COR-L47 (cell line): ENCODE results near the gene ARFGAP2.

Source experiments
- DNase-seq: peaks from one replicate; lab custom pipeline; 2025; lab: John Stamatoyannopoulos, UW

The ARFGAP2 gene

DNA sequence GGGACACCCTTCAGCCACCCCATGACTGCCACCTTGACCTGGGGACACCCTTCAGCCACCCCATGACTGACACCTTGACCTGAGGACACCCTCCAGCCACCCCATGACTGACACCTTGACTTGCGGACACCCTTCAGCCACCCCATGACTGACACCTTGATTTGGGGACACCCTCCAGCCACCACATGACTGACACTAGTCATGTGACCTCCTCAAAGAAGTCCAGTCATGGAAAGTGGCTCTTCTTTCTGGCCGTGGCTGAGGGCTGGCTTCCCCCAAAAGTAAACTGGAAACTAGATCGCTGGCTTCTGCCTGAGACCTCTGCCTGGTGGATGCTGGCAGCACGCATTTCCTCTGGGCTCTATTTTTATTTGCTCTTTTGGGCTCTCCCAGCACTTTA lies 28.4 kb downstream of the ARFGAP2 start:
- no peak for DNase-seq

DNA sequence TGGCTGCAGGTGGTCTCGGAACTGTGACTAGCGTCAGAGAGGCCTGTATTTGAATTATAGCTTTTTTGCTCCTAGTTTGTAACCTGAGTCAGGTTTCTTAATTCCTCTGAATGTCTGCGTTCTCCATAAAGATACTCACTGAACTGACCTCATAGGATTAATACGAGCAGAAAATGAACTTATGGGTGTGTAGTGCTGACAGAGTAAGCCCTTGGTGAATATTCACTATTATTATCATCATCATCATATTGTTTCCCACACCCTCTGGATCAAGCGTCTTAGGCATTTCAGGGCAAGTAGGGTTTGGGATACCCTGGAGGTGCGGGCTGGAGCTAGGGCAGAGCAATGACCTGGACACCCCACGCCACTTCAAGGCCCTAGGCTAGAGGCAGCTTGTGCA lies 29.0 kb downstream of the ARFGAP2 start:
- DNase-seq, result no peak

DNA sequence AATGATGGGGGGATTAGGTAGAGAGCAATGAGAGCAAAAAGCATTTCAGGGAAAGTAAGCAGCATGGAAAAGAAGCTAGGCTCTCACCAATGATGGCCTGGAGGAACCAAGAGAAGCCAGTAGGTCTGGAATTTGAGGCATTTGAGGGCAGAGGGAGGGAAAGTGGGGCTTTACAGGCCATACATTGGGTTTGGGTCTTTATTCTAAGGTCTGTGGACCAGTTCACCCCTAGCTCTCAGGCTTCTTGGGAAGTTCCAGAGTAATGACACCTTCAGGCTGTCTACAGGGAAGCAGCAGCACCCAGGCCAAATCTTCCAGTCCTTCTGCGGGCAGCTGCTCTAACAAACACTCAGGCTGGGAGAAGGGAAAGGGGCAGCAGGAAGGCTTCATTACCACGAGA lies 29.4 kb downstream of the ARFGAP2 start:
- no peak for DNase-seq

DNA sequence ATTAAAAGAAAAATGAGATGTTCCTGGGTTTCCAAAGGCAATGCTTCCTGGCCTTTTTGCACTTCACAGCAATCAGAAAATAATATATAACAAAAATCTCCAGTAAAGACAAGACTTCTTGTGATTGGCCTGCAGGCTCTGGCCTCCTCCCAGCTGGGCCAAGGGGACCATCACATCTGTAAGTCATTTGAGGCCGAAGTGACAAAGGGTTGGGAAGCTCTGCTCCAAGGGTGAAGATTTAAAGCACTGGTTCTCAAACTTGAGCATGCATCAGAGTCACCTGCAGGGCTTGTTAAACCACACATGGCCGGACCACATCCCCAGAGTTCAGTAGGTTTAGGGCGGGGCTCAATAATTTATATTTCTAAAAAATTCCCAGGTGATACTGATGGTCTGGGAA lies 32.1 kb downstream of the ARFGAP2 start:
- DNase-seq, result no peak

DNA sequence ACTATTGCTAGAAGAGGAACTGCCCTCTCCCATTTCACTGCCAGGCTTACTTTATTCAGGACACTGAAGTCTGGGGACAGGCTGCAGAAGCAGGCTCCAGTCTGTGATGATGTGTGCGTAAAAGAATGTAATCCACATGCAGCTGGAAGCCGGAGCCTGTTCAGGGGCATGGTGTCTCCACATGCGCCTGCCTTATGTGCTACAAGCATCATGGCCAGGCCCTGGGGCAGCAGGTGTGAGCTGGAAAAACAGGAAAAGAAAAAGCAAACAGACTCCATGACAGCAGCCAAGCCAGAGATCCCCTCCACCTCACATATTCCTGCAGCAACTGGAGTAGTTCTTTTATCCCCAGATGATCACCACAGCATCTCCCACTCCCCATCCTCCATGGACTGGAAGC lies 33.4 kb downstream of the ARFGAP2 start:
- no peak for DNase-seq

DNA sequence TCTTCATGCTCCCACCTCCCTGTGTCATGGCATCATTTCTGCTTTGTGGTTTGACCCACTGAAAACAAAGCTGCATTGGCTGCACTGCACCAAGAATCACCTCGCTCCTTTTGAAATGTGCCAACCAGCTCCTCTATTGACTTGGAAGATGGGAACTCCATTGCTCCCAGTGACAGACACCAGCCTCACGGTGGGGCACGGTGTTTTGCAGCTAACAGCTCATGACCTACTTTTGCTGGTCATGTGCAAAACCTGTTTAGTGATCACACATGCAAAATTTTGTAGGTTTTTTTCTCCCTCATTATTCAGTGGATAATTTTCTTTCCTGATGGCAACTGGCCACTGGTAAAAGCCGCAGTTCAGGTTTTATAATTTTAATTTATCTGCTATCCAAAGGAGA lies 36.8 kb downstream of the ARFGAP2 start:
- DNase-seq, result no peak

DNA sequence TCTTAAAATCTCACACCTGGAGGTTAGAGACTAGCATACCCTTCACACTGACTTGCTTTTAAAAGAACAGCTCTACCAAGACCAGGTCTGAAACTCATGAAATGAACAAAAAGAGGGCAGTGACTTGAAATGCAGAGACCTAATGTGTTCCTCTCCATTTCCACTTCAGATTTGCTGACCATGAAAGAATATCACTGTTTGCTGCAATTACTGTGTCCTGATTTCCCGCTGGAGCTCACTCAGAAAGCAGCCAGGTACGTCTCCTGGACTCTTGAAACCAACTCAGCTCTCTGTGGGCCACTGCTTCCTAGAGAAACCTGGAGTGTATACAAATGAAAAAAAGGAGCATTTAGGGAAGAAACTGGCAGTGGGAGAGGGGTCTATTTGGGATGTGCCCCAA lies 39.2 kb downstream of the ARFGAP2 start:
- no peak for DNase-seq

DNA sequence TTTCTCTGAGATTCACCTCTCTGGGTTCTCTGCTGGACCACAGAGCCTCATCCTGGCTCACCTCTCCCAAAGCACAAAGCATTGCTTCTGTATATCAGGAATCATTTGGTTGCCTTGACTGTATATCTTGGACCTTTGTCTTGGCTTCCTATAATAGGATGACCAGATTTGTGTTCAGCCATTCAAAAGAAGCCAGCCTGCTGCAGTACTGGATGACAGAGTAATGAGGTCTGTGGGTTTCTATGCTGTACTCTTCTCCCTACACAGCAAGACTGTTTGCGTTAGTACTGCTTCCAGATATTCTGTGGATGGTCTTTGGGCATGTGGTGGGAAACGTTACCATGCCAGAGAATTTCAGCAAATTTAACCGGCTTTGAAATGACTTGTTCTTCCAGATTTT lies 39.8 kb downstream of the ARFGAP2 start:
- DNase-seq, result no peak

DNA sequence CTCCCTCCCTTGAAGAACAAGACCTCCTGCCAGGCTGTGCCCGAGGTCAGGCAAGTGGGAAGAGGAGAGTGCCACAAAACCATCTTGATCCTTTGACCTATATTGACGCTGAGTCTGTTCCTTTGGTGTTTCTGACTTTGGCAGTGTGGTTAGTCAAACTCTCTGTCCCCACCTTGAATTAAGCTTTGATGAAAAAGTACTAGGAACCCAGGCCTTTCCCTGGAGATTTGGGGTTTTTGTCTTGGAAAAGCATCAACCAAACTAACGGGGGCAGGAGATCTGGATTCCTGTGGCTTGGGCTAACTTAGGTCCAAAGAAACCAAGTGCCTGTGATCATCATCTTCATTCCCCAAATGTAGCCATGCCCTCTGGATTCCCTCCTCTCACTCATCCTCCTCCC lies 40.4 kb downstream of the ARFGAP2 start:
- DNase-seq, result no peak

DNA sequence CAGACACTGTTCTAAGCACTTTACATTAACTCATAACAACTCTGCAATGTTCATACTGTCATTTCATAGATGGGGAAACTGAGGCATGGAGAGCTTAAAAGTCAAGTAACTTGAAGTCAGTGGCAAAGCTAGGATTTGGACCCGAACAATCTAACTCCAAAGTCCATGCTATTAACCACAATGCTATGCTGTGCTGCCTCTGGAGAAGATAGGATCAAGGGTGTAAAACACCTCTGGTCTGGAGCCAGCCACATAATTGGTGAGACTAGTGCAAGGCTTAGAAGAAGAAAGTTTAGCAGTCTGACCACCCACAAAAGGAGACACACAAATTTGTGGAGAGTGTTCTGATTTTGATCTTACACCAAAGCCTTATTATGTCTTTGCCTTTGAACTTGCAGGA lies 43.7 kb downstream of the ARFGAP2 start:
- no peak for DNase-seq

DNA sequence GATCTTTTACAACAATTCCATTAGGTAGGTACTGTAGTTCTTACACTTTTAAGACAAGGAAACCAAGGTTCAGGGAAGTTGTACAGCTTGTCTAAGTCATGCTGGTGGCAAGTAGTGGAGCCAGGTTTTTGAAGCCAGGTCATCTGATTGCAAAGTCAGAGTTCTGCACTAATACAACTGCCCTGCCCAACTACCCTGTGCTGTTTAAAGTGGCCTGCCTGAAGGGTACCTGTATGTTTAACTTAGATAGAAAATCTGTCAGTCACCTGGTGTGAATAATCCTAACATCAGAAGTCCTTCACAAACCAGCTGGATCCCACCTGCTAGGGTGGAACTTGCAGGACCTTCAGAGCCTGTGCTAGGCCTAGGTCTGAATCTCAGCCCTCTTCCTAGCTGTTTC lies 44.2 kb downstream of the ARFGAP2 start:
- no peak for DNase-seq

DNA sequence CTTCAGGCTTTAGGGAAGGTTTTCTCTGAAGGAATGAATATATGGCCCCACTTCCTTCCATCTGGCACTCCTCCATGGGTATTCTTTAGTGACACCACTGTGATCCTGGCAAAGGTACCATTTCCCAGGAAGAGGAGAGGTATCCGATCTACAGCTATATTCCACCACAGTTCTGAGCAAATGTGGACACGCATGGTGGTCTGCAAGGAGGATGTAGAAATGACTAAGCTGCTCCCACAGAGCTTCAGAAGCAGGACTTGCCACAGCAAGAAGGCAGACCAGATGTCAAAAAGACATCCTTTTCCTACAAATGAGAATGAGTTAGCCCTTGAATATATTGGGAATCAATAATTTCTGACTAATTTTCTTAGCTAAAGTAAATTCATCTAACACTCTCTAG lies 45.5 kb downstream of the ARFGAP2 start:
- DNase-seq, result no peak

DNA sequence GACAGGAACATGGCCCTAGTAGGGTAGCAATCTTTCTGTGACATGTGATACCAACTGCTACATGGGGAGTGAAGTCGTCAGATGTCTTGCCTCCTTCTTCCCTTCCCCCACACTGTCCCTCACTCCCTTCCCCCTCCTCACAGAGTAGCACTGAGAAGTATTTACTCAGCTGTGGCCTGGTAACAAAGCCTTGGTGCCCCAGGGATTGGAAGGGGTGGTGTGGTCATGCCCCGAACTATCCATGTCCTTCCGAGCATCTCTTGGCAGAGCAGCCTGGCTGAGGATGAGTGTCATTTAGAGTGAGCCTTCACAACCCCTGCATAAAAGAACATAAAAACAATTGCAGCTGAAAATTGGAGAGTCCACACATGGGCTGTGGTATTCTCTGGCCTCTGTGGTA lies 46.1 kb downstream of the ARFGAP2 start:
- no peak for DNase-seq

DNA sequence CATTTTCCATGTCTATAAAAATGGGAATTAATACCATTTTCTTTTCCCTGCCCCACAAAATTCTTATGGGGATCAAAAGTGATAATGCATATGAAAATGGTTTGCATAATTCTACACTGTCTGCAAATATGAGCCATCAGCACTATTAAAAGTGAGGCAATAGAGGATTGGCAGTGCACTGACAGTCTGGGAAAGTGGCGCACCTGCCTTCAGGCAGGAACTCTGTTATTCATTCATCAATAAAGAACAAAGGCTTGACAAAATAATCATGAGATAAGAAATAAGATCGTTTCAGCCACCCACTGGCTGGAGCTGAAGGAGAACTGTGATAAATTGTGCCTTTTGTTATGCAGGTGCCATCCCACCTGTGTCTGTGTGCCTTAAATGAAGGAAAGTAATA lies 49.5 kb downstream of the ARFGAP2 start:
- peak; percentile 31 for DNase-seq

DNA sequence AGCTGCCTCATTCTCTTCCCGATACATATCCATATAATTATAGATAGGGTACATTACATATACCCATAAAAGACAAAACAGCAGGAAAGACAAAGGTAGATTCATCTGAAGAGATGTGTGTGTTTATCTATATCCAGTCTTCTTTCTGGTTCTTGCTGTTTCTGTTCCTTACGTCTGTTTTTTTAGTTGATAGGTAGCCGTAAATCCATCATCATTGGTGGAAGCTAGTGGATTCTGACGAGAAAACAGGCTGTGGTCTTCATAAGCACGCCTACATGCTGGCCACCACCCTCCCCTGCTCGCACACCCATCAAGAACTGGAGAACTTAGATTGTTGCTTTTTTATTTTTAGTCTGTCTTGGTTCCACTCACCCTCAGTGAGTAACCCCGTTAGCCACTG lies 51.6 kb downstream of the ARFGAP2 start:
- no peak for DNase-seq

DNA sequence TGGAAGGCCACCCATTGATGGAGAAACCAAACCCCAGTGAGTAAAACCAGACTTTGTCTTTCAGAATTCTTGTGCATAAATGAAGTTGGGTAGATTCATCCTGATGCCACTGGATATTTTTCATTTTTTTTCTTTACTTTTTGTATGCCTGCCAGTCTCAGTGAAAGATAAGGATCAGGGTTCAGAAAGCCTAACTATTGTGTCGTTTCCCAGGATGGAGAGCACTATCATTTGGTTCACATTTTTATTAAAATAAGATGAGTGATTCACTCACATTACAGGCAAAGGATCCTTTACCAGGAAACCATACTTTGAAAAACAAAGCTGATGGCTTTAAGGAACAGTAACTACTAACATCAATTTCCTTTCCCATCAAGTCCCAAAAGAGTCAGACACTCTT lies 52.0 kb downstream of the ARFGAP2 start:
- DNase-seq, result no peak

DNA sequence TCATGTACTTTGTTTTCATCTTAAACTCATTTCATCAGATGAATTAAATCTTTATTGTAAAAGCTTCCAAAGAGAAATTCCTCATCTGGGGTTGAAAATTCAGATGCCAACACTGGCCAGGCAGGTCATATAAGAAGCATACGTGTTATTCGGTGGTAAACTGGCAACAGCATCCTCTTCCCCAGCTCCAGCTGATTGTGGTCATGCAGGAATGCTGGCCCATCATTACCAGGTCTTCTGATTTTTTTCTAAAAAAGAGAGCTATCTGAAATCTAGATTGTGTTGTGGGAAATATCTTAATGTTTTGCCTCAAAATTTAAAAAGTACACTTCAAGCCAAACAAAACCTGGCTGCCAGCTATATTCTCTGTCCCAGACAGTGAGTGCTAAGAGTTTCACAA lies 53.6 kb downstream of the ARFGAP2 start:
- no peak for DNase-seq

DNA sequence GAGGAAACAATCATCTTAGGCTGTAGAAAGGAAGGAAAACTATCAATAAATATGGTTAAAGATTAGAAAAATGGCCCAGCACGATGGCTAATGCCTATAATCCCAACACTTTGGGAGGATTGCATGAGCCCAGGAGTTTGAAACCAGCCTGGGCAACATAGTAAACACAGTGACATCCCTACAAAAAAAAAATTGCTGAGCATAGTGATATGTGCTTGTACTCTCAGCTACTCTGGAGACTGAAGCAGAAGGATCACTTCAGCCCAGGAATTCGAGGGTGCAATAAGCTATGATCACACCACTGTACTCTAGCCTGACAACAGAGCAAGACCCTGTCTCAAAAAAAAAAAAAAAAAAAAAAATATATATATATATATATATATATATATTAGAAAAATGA lies 54.9 kb downstream of the ARFGAP2 start:
- DNase-seq, result no peak

DNA sequence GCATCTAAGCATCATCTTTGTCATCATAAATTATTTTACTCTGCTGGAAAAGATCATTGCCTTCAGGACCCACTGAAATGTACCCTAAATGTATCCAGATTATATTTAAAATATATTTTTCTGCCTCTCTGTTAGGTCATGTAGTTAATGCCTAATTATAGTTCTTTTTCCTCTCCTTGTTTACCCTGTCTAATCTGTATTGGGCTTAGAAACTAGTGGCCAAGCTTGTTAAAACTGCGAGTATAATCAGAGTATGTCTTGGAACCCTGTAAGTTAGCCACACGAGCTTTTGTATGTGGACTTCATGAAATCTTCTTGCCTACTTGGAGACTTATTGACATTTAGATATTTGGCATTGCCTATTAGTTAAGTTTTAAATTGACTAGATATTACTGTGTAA lies 55.6 kb downstream of the ARFGAP2 start:
- no peak for DNase-seq

DNA sequence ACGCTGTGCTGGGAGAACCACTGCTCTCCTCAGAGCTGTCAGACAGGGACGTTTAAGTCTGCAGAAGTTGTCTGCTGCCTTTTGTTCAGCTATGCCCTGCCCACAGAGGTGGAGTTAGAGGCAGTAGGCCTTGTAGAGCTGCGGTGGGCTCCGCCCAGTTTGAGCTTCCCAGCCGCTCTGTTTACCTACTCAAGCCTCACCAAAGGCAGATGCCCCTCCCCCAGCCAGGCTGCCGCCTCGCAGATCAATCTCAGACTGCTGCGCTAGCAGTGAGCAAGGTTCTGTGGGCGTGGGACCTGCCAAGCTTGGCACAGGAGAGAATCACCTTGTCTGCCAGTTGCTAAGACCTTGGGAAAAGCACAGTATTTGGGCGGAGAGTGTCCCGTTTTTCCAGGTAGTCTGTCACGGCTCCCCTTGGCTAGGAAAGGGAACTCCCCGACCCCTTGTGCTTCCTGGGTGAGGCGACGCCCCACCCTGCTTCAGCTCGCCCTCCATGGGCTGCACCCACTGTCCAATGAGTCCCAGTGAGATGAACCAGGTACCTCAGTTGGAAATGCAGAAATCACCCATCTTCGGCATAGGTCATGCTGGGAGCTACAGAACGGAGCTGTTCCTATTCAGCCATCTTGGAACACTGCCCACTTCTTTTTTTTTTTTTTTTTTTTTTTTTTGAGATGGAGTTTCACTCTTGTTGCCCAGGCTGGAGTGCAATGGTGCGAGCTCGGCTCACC lies 57.6 kb downstream of the ARFGAP2 start:
- DNase-seq, result peak; percentile 96
